ENCODE data around the gene IGF2BP2.

The IGF2BP2 gene

DNA sequence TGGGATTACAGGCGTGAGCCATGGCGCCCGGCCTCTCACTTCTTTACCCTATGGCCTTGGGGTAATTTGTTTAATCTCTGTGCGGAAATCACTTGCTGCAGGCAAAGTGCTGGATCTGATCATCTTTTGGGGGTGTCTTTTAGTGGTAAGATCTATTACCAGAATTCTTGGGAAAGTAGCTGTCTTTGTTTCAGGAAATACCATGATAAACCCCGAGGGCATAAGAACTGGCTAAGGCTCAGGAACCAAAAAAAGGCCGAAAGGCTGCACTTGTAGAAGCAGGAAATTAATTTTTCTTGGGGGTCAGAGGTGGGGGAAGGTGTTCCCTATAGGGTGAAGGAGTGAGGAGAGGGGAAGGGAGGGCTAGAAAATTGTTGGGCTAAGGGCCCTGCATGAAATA lies 22.7 kb upstream of the IGF2BP2 start:
- Histone ChIP-seq H3K27me3 (replicated peaks; ENCODE audit: insufficient read depth, low read length) (no peaks in the 10 kb centered on the region), H3K36me3 (replicated peaks; ENCODE audit: insufficient read depth, low read length) (no peaks in the 10 kb centered on the region), H3K9ac (ENCODE audit: low read length) (no peak overlapping the region), H3K79me2 (ENCODE audit: low read length) (no peaks in the 10 kb centered on the region), H3K4me1 (ENCODE audit: low read length) (no peaks in the 10 kb centered on the region), H3F3A (ENCODE audit: insufficient read depth, low read length) (no peaks in the 10 kb centered on the region), H3K4me2 (ENCODE audit: low read depth, low read length) (no peak overlapping the region), H4K20me1 (ENCODE audit: insufficient read depth, low read length) (no peaks in the 10 kb centered on the region), H3K9me2 (replicated peaks; ENCODE audit: insufficient read depth, low read length) (no peaks in the 10 kb centered on the region), H3K4me3 (ENCODE audit: low read length) (no peak overlapping the region), H2AFZ (ENCODE audit: low read length) (no peak overlapping the region), H3K27ac (ENCODE audit: low read length) (no peak overlapping the region), H3K9me3 (replicated peaks; ENCODE audit: insufficient read depth, low read length) (no peaks in the 10 kb centered on the region)
- no peak for DNase-seq
- no peak for TF ChIP-seq EZH2phosphoT487 (IDR thresholded peaks at IDR 0.05; ENCODE audit: low read length)
- TF ChIP-seq, protein P1, sequence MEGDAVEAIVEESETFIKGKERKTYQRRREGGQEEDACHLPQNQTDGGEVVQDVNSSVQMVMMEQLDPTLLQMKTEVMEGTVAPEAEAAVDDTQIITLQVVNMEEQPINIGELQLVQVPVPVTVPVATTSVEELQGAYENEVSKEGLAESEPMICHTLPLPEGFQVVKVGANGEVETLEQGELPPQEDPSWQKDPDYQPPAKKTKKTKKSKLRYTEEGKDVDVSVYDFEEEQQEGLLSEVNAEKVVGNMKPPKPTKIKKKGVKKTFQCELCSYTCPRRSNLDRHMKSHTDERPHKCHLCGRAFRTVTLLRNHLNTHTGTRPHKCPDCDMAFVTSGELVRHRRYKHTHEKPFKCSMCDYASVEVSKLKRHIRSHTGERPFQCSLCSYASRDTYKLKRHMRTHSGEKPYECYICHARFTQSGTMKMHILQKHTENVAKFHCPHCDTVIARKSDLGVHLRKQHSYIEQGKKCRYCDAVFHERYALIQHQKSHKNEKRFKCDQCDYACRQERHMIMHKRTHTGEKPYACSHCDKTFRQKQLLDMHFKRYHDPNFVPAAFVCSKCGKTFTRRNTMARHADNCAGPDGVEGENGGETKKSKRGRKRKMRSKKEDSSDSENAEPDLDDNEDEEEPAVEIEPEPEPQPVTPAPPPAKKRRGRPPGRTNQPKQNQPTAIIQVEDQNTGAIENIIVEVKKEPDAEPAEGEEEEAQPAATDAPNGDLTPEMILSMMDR (IDR thresholded peaks at IDR 0.05; ENCODE audit: low read length): no peak
- no peak for TF ChIP-seq EZH2 (optimal IDR thresholded peaks at IDR 0.05; ENCODE audit: low read depth, low read length)

DNA sequence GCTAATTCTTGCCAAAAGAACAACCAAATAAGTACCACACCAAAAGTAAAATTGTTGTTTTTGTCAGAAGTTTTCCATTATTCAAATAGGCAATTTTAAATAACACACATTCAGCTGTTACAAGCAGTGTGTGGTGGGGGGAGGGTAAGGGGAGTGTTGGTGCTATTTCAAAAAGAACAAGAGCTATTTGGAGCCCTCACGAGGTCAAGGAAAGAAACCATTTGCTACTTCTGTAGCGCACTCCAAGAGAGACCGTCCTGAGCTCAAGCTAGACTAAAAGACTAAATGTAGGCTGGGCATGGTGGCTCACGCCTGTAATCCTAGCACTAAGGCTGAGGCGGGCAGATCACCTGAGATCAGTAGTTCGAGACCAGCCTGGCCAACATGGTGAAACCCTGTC lies 21.2 kb upstream of the IGF2BP2 start:
- H2AFZ ChIP-seq (ENCODE audit: low read length): no peak overlapping the region
- H3K4me2 ChIP-seq (ENCODE audit: low read depth, low read length): no peak overlapping the region
- no peaks in the 10 kb centered on the region for H4K20me1 ChIP-seq (ENCODE audit: insufficient read depth, low read length)
- TF ChIP-seq EZH2phosphoT487 (IDR thresholded peaks at IDR 0.05; ENCODE audit: low read length) (no peak), EZH2 (optimal IDR thresholded peaks at IDR 0.05; ENCODE audit: low read depth, low read length) (no peak)
- TF ChIP-seq, protein P1 (IDR thresholded peaks at IDR 0.05; ENCODE audit: low read length): no peak
- no peaks in the 10 kb centered on the region for H3K79me2 ChIP-seq (ENCODE audit: low read length)
- DNase-seq: no peak
- no peaks in the 10 kb centered on the region for H3K27me3 ChIP-seq (replicated peaks; ENCODE audit: insufficient read depth, low read length)
- H3K9me3 ChIP-seq (replicated peaks; ENCODE audit: insufficient read depth, low read length): no peaks in the 10 kb centered on the region
- no peaks in the 10 kb centered on the region for H3F3A ChIP-seq (ENCODE audit: insufficient read depth, low read length)
- no peaks in the 10 kb centered on the region for H3K4me1 ChIP-seq (ENCODE audit: low read length)
- no peak overlapping the region for H3K4me3 ChIP-seq (ENCODE audit: low read length)
- no peak overlapping the region for H3K27ac ChIP-seq (ENCODE audit: low read length)
- H3K9me2 ChIP-seq (replicated peaks; ENCODE audit: insufficient read depth, low read length): no peaks in the 10 kb centered on the region
- H3K36me3 ChIP-seq (replicated peaks; ENCODE audit: insufficient read depth, low read length): no peaks in the 10 kb centered on the region
- no peak overlapping the region for H3K9ac ChIP-seq (ENCODE audit: low read length)

DNA sequence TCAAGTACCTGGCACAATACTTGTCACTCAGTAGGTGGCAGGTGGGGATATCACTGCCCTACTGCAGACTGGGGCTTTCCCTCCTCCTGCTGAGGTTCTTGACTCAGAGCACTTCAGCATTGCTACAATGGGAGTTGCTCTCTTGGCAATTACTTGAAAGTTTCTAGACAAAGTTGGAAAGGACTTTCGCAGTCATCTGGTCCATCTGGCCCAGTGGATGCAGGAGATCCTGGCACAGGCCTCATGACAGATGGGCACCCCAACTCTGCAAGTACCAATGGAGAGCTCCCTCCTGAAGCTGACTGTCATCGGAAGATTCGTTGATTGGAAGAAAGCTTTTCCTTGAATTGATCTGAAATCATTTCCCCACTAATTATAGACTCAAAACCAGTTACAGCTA lies 19.2 kb upstream of the IGF2BP2 start:
- no peaks in the 10 kb centered on the region for H4K20me1 ChIP-seq (ENCODE audit: insufficient read depth, low read length)
- no peak overlapping the region for H3K4me3 ChIP-seq (ENCODE audit: low read length)
- H3K27me3 ChIP-seq (replicated peaks; ENCODE audit: insufficient read depth, low read length): no peaks in the 10 kb centered on the region
- H3K9ac ChIP-seq (ENCODE audit: low read length): no peak overlapping the region
- H3K4me1 ChIP-seq (ENCODE audit: low read length): no peaks in the 10 kb centered on the region
- no peaks in the 10 kb centered on the region for H3K9me2 ChIP-seq (replicated peaks; ENCODE audit: insufficient read depth, low read length)
- H3K27ac ChIP-seq (ENCODE audit: low read length): no peak overlapping the region
- H2AFZ ChIP-seq (ENCODE audit: low read length): no peak overlapping the region
- TF ChIP-seq EZH2phosphoT487 (IDR thresholded peaks at IDR 0.05; ENCODE audit: low read length): no peak
- no peak for TF ChIP-seq EZH2 (optimal IDR thresholded peaks at IDR 0.05; ENCODE audit: low read depth, low read length)
- TF ChIP-seq, protein P1 (IDR thresholded peaks at IDR 0.05; ENCODE audit: low read length): no peak
- no peaks in the 10 kb centered on the region for H3K79me2 ChIP-seq (ENCODE audit: low read length)
- H3K36me3 ChIP-seq (replicated peaks; ENCODE audit: insufficient read depth, low read length): no peaks in the 10 kb centered on the region
- H3K9me3 ChIP-seq (replicated peaks; ENCODE audit: insufficient read depth, low read length): no peaks in the 10 kb centered on the region
- H3F3A ChIP-seq (ENCODE audit: insufficient read depth, low read length): no peaks in the 10 kb centered on the region
- DNase-seq: no peak
- no peak overlapping the region for H3K4me2 ChIP-seq (ENCODE audit: low read depth, low read length)

Data from MM.1S (cell line).